ENCODE data around the gene TWSG1. TPM values are rescaled to one million over a fixed set of nuclear protein-coding genes. Genes with fewer than 3 reads are reported as not detected.

Gene TWSG1
- polyA plus RNA-seq, 4 donors, result 2.4 to 20.6 (median 6.3) TPM

DNA sequence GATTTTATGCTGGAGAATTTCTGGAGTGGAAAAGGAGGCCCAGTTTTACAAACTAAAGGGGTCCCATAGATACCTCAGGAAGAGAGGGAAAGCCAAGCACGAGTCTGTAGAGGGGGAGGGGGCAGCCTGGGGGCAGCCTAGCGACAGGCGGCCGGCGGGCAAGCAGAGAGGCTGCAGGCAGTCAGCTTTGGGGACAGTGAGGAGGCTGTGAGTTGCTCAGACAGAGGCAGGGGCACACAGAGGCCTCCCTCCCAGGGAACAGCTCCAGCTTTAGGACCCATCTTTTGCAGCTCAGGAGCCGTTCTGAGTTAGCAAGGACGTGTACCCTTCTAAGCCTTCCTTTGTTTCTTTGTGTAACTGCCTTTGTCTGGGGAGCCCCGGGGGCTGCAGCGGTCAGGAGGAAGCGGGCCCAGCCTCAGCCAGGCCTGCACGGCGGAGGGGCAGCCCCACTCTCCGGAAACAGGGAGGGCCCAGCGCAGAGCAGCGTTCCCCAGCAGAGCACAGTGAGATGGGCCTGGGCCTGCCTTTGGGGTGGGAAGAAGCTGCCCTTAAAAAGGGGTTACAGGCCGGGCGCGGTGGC is 99.6 kb downstream of the TWSG1 start:
- DNase-seq (peak in 1 of 2 donors; percentile 6), FAIRE-seq (no peak)
- Histone ChIP-seq H3K4me1 (ENCODE audit: control insufficient read depth in 3 of 3, insufficient read depth in 2 of 3, low read depth in 1 of 3, low read length in 2 of 3) (no peaks in the 10 kb centered on the region), H3K4me3 (ENCODE audit: low read depth in 1 of 3, low read length in 3 of 3) (no peak overlapping the region), H3K36me3 (ENCODE audit: control insufficient read depth in 3 of 3, insufficient read depth in 2 of 3, low read depth in 1 of 3, low read length in 3 of 3) (no peaks in the 10 kb centered on the region), H3K9me3 (ENCODE audit: control insufficient read depth in 2 of 2, insufficient read depth in 1 of 2, low read depth in 1 of 2, low read length in 1 of 2) (no peaks in the 10 kb centered on the region), H3K27me3 (ENCODE audit: control insufficient read depth in 3 of 3, insufficient read depth in 3 of 3, low read length in 3 of 3) (no peaks in the 10 kb centered on the region), H3K27ac (ENCODE audit: low read depth in 1 of 3, low read length in 2 of 3) (peak overlapping the region in 1 of 3 donors; percentile 23)
- 55 to 85% (median 79%) methylated on average over 18 of the region's 18 CpGs for WGBS, 3 donors

DNA sequence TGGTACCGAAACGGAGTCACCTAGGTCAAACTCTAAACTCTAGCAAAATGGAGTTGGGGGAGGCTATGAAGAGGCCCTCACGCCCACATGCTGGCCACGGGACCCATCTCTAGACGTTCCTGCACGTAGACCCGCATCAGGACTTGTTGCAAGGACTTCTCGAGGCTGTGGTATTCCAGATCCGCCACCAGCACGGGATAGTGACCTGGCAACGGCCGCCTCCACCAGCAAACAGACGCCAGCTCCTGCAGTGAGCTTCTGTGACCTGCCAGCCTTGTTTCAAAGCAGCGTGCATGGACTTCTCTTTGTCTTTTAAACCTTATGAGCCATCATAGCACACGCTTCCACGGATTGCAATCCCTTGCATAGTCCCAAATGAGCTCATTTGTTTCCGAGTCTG is 100.5 kb downstream of the TWSG1 start:
- no peak overlapping the region for H3K4me3 ChIP-seq (ENCODE audit: low read depth in 1 of 3, low read length in 3 of 3)
- no peak overlapping the region for H3K27ac ChIP-seq (ENCODE audit: low read depth in 1 of 3, low read length in 2 of 3)
- no peaks in the 10 kb centered on the region for H3K4me1 ChIP-seq (ENCODE audit: control insufficient read depth in 3 of 3, insufficient read depth in 2 of 3, low read depth in 1 of 3, low read length in 2 of 3)
- FAIRE-seq (no peak), DNase-seq (no peak)
- no peaks in the 10 kb centered on the region for H3K27me3 ChIP-seq (ENCODE audit: control insufficient read depth in 3 of 3, insufficient read depth in 3 of 3, low read length in 3 of 3)
- WGBS, 3 donors, result 94 to 95% (median 95%) methylated on average over 17 of the region's 17 CpGs
- H3K9me3 ChIP-seq (ENCODE audit: control insufficient read depth in 2 of 2, insufficient read depth in 1 of 2, low read depth in 1 of 2, low read length in 1 of 2), result no peaks in the 10 kb centered on the region
- H3K36me3 ChIP-seq (ENCODE audit: control insufficient read depth in 3 of 3, insufficient read depth in 2 of 3, low read depth in 1 of 3, low read length in 3 of 3), result no peaks in the 10 kb centered on the region

DNA sequence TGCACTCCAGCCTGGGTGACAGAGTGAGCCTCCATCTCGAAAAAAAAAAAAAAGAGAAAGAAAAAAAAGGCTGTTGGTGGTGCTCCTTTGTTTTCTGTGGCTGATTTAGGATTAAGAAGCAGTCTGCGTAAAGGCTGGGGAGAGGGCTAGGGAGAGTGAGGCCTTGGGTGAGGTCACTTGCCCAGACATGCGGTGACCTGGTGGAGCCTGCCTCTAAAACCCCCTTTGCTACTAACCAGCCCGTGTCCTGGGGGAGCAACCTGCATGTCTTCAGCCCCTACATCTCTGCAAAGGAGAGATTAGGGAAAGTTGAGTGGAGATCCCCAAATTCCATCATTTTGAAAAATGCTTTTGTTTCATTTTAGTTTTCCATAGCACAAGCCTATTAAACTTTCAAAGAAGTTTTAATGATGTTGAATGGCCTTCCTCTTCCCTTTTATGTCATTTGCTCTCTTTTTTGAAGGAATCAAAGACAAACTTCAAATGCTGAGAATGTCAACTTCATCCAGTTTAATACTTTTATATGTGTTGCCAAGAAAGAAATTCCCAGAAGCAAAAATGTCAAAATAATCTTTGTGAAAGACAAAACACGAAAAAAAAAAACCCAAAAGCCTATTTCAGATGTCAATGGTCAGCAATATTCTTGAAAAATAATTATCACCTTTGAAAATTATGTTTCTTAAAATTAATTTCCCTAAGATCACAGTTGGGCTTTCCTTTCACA is 101.8 kb downstream of the TWSG1 start:
- FAIRE-seq, result no peak
- WGBS, 3 donors, result 61 to 73% (median 69%) methylated on average over 5 of the region's 5 CpGs

DNA sequence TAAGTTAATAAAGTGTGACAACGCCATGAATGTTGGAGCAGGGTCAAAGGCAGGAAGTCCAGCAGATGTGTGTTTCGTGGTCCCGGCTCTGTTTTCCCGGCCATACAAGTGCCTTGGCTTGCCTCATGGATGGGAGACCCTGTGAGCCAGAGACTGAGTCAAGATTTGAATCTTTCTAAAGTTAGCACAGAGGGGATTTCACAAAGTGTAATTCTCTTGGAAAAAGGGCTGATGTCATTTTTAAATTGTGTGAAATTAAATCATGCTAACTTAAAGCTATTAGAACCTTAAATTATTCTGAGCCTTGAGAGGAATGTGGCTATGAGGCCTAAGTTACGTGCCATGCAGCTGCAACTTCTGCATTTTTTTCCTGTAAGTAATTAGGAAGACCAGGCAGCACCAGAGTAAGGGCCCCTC is 102.5 kb downstream of the TWSG1 start:
- H3K9me3 ChIP-seq (ENCODE audit: control insufficient read depth in 2 of 2, insufficient read depth in 1 of 2, low read depth in 1 of 2, low read length in 1 of 2), result no peaks in the 10 kb centered on the region
- 52 to 81% (median 75%) methylated on average over 5 of the region's 5 CpGs for WGBS, 3 donors
- H3K4me1 ChIP-seq (ENCODE audit: control insufficient read depth in 3 of 3, insufficient read depth in 2 of 3, low read depth in 1 of 3, low read length in 2 of 3), result no peaks in the 10 kb centered on the region
- H3K4me3 ChIP-seq (ENCODE audit: low read depth in 1 of 3, low read length in 3 of 3), result no peak overlapping the region
- no peaks in the 10 kb centered on the region for H3K36me3 ChIP-seq (ENCODE audit: control insufficient read depth in 3 of 3, insufficient read depth in 2 of 3, low read depth in 1 of 3, low read length in 3 of 3)
- H3K27me3 ChIP-seq (ENCODE audit: control insufficient read depth in 3 of 3, insufficient read depth in 3 of 3, low read length in 3 of 3), result no peaks in the 10 kb centered on the region
- no peak for FAIRE-seq
- DNase-seq, result no peak
- peak overlapping the region in 2 of 3 donors; percentile 28 to 58 for H3K27ac ChIP-seq (ENCODE audit: low read depth in 1 of 3, low read length in 2 of 3)

More for the DNA sequence above, 101.8 kb downstream of the TWSG1 start:
- no peaks in the 10 kb centered on the region for H3K27me3 ChIP-seq (ENCODE audit: control insufficient read depth in 3 of 3, insufficient read depth in 3 of 3, low read length in 3 of 3)
- no peak for DNase-seq
- no peaks in the 10 kb centered on the region for H3K9me3 ChIP-seq (ENCODE audit: control insufficient read depth in 2 of 2, insufficient read depth in 1 of 2, low read depth in 1 of 2, low read length in 1 of 2)
- peak overlapping the region in 1 of 3 donors; percentile 58 for H3K27ac ChIP-seq (ENCODE audit: low read depth in 1 of 3, low read length in 2 of 3)
- no peaks in the 10 kb centered on the region for H3K4me1 ChIP-seq (ENCODE audit: control insufficient read depth in 3 of 3, insufficient read depth in 2 of 3, low read depth in 1 of 3, low read length in 2 of 3)
- no peaks in the 10 kb centered on the region for H3K36me3 ChIP-seq (ENCODE audit: control insufficient read depth in 3 of 3, insufficient read depth in 2 of 3, low read depth in 1 of 3, low read length in 3 of 3)
- H3K4me3 ChIP-seq (ENCODE audit: low read depth in 1 of 3, low read length in 3 of 3), result no peak overlapping the region

GRCh38 chr18:9437672-9438071 is 103.1 kb downstream of the TWSG1 start:
- Histone ChIP-seq H3K4me3 (ENCODE audit: low read depth in 1 of 3, low read length in 3 of 3) (no peak overlapping the region), H3K36me3 (ENCODE audit: control insufficient read depth in 3 of 3, insufficient read depth in 2 of 3, low read depth in 1 of 3, low read length in 3 of 3) (no peaks in the 10 kb centered on the region), H3K27me3 (ENCODE audit: control insufficient read depth in 3 of 3, insufficient read depth in 3 of 3, low read length in 3 of 3) (no peaks in the 10 kb centered on the region), H3K9me3 (ENCODE audit: control insufficient read depth in 2 of 2, insufficient read depth in 1 of 2, low read depth in 1 of 2, low read length in 1 of 2) (no peaks in the 10 kb centered on the region), H3K27ac (ENCODE audit: low read depth in 1 of 3, low read length in 2 of 3) (peak overlapping the region in 1 of 3 donors; percentile 28), H3K4me1 (ENCODE audit: control insufficient read depth in 3 of 3, insufficient read depth in 2 of 3, low read depth in 1 of 3, low read length in 2 of 3) (no peaks in the 10 kb centered on the region)
- WGBS, 3 donors, result 88 to 93% (median 92%) methylated on average over 4 of the region's 4 CpGs
- FAIRE-seq (no peak), DNase-seq (no peak)

DNA sequence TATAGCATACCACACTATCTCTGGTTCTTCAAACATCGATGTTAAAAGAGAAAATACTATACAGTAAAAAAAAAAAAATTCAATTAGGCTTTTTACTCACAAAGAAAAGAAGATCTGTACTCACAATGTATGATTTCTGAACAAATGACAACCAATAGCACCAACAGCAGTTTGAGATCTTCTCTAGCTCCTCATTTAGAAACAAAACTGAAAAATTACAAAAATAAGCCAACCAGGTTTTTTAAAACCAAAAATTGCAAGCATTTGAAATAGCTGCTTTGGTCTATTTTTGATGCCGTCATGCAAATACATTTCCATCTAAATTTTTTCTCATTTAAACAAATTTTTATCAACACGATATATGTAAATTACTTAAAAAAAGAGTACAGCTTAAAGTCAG is 106.5 kb downstream of the TWSG1 start:
- Histone ChIP-seq H3K27ac (ENCODE audit: low read depth in 1 of 3, low read length in 2 of 3) (no peak overlapping the region), H3K9me3 (ENCODE audit: control insufficient read depth in 2 of 2, insufficient read depth in 1 of 2, low read depth in 1 of 2, low read length in 1 of 2) (no peaks in the 10 kb centered on the region), H3K4me1 (ENCODE audit: control insufficient read depth in 3 of 3, insufficient read depth in 2 of 3, low read depth in 1 of 3, low read length in 2 of 3) (no peaks in the 10 kb centered on the region), H3K4me3 (ENCODE audit: low read depth in 1 of 3, low read length in 3 of 3) (no peak overlapping the region), H3K27me3 (ENCODE audit: control insufficient read depth in 3 of 3, insufficient read depth in 3 of 3, low read length in 3 of 3) (no peaks in the 10 kb centered on the region), H3K36me3 (ENCODE audit: control insufficient read depth in 3 of 3, insufficient read depth in 2 of 3, low read depth in 1 of 3, low read length in 3 of 3) (no peaks in the 10 kb centered on the region)
- 90 to 92% (median 90%) methylated on average over 3 of the region's 3 CpGs for WGBS, 3 donors
- FAIRE-seq (no peak), DNase-seq (no peak)

GRCh38 chr18:9444549-9444948 is 110.0 kb downstream of the TWSG1 start:
- Histone ChIP-seq H3K4me3 (ENCODE audit: low read depth in 1 of 3, low read length in 3 of 3) (no peak overlapping the region), H3K36me3 (ENCODE audit: control insufficient read depth in 3 of 3, insufficient read depth in 2 of 3, low read depth in 1 of 3, low read length in 3 of 3) (no peaks in the 10 kb centered on the region), H3K4me1 (ENCODE audit: control insufficient read depth in 3 of 3, insufficient read depth in 2 of 3, low read depth in 1 of 3, low read length in 2 of 3) (no peaks in the 10 kb centered on the region), H3K27ac (ENCODE audit: low read depth in 1 of 3, low read length in 2 of 3) (no peak overlapping the region), H3K9me3 (ENCODE audit: control insufficient read depth in 2 of 2, insufficient read depth in 1 of 2, low read depth in 1 of 2, low read length in 1 of 2) (peaks cover 0 to 12% of the 10 kb centered on the region in 2 donors), H3K27me3 (ENCODE audit: control insufficient read depth in 3 of 3, insufficient read depth in 3 of 3, low read length in 3 of 3) (peaks cover 0 to 2% (median 0%) of the 10 kb centered on the region in 3 donors)
- WGBS, 3 donors, result 92 to 96% (median 94%) methylated on average over 3 of the region's 3 CpGs
- no peak for DNase-seq
- FAIRE-seq, result no peak

- Histone ChIP-seq H3K36me3 (ENCODE audit: control insufficient read depth in 3 of 3, insufficient read depth in 2 of 3, low read depth in 1 of 3, low read length in 3 of 3) (no peaks in the 10 kb centered on the region), H3K9me3 (ENCODE audit: control insufficient read depth in 2 of 2, insufficient read depth in 1 of 2, low read depth in 1 of 2, low read length in 1 of 2) (peaks cover 0 to 12% of the 10 kb centered on the region in 2 donors), H3K27ac (ENCODE audit: low read depth in 1 of 3, low read length in 2 of 3) (no peak overlapping the region), H3K4me1 (ENCODE audit: control insufficient read depth in 3 of 3, insufficient read depth in 2 of 3, low read depth in 1 of 3, low read length in 2 of 3) (no peaks in the 10 kb centered on the region), H3K27me3 (ENCODE audit: control insufficient read depth in 3 of 3, insufficient read depth in 3 of 3, low read length in 3 of 3) (peaks cover 0 to 2% (median 0%) of the 10 kb centered on the region in 3 donors), H3K4me3 (ENCODE audit: low read depth in 1 of 3, low read length in 3 of 3) (no peak overlapping the region)
- WGBS, 3 donors, result 80 to 85% (median 81%) methylated on average over 5 of the region's 5 CpGs
- DNase-seq (no peak), FAIRE-seq (no peak)
Observed at GRCh38 chr18:9446839-9447238, 112.3 kb downstream of the TWSG1 start.

All from small intestine (tissue), 7 donors.